ENCODE data around the gene SCYGR1.
"Not testable (repeated sequence)": the region's sequence is repeated elsewhere in the genome, so short reads cannot be mapped to it uniquely, and the experiment has no call there.

SCYGR1 gene

DNA sequence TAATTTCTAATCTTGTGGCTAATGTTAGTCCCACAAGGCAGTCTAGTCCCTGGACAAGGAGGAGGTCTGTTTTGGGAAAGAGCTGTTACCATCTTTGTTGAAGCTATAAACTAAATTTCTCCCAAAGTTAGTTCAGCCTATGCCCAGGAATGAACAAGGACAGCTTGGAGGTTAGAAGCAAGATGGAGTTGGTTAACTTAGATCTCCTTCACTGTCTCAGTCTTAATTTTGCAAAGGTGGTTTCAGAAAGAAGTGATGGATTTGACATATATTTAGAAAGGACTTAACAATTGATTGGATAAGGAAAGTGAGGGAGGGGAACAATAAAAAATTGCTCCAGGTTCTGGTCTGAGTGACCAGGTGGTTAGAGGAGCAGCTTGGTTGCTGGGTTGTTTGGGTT lies 14.6 kb upstream of the SCYGR1 start:
- DNase-seq, result no peak

DNA sequence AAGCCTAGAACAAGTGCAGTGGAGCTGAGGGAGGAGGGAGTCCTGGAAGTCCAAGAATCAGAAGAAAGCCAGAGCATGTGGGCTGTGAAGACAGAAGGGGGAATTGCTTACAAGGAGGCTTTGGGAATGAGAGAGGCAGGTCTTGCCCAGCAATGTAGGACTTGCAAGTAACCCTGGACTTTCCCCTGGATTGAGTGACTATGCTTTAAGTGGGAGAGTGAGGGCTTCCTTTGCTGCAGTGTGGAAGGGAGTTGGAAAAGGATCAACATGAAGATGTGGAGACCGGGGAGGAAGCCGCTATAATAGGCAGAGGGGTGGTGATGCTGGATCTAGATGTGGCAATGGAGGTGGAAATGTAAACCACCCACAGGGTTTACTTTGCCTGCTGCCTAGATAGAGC lies 13.8 kb upstream of the SCYGR1 start:
- DNase-seq, result no peak

DNA sequence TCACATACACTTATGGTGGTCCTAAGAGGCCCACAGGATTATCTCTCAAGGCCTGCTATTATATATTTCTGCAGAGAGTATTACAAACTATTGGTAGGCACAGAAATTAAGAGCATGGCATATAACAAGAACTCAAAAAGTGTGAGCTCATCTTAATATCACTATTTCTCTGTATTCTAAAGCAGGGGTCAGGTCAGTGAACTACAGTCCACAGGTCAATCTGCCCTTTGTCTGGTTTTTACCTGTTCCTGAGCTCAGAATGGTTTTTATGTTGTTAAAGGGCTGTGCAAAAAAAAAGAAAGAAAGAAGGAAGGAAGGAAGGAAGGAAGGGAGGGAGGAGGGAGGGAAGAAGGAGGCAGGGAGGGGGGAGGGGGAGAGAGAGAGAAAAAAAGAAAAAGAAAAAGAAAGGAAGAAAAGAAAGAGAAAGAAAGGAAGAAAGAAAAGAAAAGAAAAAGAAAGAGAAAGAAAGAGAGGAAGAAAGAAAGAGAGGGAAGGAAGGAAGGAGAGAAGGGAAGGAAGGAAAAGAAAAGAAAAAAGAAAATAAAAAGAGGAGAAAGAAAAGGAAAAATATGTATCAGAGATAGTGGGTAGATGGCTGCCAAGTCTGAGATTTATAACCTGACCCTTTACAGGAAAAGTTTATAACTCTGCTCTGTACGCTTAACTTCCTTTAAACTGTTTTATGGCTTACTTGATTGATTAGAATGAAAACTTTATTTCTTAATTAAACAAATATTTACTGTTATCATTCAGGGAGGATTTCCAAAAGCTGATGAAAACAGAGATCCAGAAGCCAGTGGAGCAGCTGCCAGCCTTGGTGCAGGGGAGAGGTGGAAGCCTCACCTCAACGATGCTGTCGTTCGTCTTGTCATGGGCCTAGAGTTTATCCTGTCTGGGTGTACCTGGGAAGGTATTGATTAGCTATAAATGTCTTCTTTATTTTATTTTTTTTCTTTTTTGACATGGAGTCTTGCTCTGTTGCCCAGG lies 11.2 kb upstream of the SCYGR1 start:
- DNase-seq, result no peak

DNA sequence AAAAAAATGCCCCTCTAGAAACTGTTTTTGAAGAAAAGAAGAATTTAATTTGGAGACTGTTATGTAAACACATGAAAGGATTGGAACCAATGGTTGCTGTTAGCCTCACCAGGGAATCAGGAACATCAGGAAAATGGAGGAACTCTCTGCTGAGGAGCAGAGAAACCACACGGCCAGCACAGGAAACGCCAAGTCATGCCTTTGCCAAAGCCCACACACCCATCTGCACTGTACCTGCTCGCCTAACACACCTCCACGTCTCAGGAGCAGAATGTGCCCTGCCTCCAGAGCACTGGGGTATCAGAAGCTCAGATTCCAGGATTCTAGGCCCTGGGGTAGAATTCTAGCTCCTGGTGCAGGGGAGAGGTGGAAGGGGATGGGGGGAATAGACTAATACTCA lies 9.8 kb upstream of the SCYGR1 start:
- DNase-seq, result no peak

DNA sequence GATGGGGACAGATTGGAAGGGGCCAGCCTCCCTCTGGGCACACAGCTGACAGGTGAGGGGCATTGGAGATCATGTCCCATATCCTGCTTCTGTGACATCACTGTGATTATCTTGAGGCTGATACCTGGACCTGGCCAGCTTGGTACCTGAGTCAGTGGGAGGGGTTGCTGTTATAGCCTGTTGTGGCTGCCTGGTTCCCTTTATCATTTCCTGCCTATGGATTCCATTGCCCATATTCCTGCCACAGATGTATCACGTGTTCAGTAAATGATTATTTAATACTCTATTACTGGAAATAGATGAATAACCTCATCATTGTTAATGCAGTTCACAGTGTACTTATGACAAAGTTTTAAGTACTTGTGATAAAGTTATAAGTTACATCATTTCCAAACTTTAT lies 7.8 kb upstream of the SCYGR1 start:
- no peak for DNase-seq

DNA sequence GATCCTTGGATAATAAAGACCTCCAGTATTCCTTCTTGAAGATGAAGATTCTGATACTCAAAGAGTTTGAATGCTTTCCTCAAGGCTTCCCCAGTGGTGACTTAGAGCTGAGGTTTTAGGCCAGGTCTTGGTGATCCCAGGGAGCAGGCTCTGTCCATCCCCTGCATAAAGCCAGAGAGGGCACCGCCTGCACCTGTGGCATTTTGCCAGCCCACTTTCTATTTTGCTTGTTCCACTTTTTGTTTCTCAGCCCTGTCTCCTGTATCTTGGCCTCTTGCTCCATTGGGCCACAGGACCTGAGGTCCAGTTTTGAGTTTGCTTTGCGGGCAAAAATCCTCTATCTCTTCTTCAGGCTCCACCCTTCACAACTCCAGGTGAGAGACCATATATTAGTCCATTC lies 6.7 kb upstream of the SCYGR1 start:
- DNase-seq, result no peak

DNA sequence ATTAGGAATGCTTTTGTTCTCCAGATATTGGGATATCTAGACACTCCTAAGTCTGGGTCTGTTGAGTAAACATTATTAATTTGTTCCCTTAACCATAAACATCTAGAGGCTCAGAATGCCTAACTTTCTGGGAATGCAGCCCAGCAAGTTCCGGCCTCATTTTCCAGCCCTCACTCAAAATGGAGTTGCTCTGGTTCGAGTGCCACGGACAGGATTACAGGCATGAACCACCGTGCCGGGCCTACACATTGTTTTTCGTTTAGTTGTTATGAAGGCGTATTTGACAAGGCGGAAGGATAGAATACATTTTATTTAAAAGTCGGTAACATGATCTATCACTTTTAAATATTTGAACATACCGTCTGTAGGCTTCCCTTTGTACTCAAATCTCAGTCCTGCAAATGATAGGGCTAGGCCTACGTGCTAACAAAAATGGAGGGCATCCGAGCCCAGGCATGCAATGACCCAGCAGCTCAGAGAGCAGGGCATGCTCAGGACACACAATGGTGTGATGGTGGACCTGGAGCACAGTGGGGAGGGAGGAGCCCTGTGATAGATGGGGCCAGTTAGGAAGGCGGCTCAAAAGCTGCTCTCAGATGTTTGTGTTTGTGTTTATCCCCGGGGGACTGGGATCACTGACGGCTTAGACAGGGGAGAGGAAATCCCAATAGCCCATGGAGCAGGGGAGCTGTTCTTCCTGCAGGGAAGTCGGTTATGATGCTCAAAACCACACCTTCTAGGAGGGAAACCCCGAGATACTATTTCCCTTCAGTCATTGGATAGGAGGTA lies 2.9 kb upstream of the SCYGR1 start:
- no peak for DNase-seq

DNA sequence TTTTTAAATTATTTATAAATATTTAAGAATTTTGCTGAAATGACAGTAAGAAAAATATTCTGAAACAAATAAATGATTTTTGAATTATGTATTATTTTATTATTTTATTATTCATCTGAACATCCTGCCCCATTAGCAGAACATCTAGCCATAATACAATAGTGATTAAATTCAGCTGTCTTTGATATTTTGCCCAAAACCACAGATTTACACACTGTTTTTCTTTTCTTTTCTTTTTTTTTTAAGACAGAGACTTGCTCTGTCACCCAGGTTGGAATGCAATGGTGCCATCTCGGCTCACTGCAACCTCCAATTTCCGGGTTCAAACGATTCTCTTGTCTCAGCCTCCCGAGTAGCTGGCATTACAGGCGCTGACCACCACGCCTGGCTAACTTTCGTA lies 1.9 kb upstream of the SCYGR1 start:
- no peak for DNase-seq

DNA sequence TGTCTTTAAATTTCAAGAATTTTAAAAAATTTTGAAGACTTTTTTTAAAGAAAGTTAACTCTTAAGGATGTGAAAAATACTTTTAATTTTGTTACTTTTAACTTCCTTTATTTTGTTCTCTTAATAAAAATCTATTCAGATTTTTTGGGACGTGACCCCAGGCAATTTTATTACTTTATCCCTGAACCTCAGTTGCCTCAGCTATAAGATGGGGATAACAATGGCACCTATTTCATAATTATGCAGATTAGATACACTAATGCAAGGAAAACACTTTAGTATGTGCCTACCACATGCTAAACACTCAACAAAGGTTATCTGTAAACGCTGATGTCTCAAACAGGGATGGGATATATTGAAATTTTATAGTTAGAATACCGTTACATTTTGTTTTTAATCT lies 1.5 kb upstream of the SCYGR1 start:
- DNase-seq, result no peak

DNA sequence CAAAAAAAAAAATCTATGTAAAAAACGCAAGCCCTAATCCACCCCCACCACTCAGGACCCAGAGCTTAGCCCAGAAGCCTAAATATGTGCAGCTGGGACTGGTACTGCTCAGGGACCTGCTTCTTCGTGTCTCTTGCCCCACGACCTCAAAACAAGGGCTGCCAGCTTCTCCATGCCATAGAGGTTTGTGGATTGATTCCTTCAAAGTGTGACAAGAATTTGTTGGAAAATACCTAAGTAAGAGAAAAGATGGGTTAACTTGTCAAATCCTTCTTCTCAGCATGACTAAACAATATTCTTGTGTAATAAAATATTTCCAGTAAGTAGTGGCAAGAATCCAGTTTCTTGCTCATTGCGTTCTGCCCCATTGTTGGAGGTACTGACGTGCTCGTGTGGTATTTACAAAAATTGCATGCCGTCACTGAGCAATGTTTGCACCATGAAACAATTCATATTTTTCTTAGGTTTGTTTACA lies 825 bp upstream of the SCYGR1 start:
- no peak for DNase-seq

DNA sequence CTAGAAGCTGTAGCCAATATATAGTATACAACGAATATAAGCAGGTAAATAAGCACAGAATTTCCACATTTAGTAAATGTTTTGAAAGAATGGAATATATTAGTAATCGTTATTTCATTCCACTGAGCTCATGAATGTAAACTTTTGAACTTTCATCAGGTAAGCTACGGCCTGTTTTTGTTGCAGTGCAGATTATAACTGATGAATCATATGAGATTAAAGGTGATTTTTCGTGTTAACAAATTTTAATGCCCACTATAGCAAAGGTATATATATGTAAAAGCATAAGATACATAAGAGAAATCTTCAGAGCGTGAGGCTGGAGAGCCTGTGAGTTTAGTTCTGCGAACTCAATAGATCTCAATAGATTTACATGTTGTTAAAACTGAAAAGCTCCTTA lies 1.1 kb downstream of the SCYGR1 start:
- no peak for DNase-seq

DNA sequence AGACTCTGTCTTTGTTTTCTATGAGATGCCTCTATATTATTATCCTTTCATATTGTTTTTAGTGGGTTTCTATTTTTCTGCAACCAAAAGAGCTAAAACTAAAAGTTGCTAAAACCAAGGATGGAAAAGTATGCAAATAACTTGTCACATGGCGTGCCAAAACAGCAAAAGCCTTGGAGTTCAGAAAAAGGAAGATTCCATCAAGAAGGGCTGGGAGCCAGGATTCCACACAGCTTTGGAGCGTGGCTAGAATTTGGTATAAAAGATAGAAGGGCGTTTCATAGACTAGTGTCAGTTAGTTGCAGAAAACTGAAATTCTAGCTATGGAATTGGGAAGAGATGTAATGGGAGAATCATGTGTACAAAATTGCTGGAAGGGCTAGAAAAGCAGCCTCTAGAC lies 4.1 kb downstream of the SCYGR1 start:
- no peak for DNase-seq

DNA sequence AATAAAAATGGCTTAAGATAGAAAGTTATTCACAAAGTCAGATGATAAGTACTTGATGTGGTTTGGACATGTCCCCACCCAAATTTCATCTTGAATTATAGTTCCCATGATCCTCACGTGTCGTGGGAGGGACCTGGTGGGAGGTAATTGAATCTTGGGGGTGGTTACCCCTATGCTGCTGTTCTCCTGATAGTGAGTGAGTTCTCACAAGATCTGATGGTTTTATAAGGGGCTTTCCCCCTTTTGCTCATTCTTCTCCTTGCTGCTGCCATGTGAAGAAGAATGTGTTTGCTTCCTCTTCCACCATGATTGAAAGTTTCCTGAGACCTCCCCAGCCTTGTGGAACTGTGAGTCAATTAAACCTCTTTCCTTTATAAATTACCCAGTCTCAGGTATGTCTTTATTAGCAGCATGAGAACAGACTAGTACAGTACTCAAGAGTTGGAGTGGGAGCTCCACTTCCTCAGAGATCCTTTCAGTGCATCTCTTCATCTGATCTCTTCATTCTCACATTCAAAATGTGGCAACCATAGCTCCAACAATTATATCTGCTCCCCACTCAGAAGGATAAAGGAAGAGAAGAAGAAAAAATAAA lies 5.4 kb downstream of the SCYGR1 start:
- not testable (repeated sequence) for DNase-seq

DNA sequence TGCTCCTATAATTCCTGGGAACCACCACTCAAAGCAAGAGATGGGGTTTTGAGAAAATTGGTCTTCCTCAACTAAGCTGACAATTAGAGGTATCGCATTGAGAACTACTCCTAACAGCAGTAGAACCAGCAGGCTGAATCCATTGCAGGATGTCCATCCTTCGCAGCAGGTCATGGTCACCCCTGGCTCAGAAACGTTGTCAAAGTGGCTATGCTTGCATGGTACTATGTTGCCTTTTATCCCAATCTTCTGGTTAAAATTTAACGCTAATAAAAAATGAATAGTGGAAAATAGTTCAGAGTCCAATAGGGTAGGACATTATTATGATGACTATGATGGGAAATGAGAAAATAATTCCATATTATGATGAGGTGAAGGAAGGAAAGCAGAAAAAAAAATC lies 8.7 kb downstream of the SCYGR1 start, which contains the start of gene TM4SF20:
Gene TM4SF20 (minus strand): TSS at position 212 of the 400 bp plus-strand sequence. CDS start 38 bp downstream, at position 174.
- no peak for DNase-seq

DNA sequence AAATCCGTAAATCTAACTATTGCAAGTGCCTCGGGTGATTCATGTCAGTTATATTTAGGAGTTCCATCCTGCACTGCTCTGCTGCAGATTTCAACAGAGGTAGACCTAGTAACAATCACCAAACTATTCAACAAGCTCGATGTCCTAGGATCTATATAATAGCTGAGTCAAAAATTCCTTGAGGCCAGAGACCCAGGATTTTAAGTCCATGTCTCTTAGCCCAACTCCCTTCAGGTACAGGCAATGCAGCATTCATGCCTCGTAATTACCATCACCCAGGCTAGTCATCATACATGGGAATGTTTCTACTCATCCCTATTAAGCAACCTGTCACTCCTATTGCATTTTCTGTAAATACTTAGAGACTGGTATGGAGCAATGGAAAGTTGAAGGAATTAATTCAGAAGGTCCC lies 9.4 kb downstream of the SCYGR1 start:
- DNase-seq, result no peak

DNA sequence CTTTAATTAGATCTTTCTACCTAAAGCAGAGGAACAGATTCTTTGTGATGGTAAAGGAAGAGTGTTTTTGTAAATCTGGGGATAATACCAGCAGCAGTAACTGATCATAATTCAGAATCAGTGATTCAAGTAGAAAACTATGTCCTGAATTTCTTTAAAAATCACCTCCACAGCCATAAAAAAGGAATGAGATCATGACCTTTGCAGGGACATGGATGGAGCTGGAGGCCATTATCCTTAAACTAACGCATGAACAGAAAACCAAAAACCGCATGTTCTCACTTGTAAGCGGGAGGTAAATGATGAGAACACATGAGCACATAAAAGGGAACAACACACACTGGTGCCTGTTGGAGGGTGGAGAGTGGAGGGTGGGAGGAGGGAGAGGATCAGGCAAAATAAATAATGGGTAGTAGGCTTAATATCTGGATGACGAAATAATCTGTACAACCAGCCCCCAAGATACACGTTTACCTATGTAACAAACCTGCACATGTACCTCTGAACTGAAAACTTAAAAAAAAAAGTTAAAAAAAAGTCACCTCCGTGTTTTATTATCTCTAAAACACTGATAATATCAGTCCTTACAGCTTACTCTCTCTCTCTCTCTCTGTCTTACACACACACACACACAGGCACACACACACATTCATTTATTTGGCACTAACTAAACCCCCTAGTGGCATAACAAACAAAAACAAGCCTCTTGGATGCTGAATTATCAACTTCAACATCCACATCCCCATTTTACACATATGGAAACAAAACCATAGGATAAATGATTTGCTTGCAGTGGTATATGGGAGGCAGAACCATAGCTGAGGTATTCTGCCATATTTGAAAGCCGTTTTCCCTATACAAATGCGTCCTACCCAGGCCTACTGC lies 10.0 kb downstream of the SCYGR1 start:
- no peak for DNase-seq

DNA sequence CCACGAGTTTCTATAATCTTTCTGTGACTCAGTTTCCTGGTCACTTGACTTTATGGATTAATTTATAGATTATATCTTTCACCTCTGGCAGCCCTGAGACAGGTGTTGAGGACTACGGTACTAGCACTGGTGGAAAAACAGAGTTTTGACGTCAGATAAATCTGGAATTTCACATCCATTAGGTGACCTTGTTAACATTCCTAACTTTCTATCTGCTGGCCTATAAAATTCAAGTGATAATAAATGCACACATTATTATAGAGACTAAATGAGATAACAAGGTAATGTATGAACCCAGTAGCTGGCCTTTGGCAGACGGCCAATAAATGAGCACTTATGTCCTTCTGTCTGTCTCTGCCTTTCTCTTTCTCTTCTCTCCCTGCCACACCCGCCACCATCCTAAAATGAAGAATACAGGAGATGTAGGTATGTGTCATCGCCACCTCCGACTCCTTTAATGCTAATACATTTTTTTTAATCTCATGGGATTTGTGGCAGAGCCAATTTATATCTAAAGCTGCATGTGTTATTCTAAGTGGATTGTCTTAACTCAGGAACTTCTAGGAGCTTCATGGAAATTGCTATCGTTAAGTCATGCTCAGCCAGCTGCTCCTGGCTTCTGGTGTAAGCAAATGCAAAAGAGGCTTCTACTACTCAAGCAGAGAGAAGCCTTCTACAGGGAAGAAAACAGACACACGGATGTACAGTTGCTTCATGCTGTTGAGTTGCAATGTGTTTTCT lies 10.9 kb downstream of the SCYGR1 start:
- DNase-seq, result no peak

DNA sequence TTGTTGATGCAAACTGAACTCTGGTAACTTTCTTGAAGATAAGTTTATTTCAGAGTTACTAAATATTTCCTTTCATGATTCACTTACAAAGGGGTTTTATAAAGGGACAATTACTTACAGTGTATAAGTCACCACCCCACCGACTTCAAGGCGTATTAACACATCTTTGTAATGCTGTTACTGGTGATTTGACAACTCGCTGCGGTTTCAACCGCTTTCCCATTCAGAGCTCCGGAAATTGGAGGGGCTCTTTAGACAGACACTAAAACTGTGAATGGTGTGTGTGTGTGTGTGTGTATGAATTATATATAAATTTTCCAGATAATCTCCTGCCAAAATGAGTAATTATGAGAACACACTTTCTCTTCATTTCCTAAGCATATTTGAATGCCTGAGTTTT lies 13.6 kb downstream of the SCYGR1 start:
- DNase-seq, result peak; percentile 41 to 60

DNA sequence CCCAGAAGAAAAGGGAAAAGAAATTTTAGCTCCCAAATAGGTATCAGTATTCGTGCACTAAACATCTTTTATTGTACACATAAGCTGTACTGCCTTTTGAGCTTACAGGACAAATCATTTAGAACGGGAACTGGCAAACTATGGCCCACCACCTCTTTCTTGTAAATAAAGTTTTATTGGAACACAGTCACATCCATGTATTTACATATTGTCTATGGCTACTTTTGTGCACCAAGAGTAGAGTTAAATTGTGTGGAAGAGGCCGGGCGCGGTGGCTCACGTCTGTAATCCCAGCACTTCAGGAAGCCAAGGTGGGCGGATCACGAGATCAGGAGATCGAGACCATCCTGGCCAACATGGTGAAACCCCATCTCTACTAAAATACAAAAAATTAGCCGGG lies 14.4 kb downstream of the SCYGR1 start:
- no peak for DNase-seq

DNA sequence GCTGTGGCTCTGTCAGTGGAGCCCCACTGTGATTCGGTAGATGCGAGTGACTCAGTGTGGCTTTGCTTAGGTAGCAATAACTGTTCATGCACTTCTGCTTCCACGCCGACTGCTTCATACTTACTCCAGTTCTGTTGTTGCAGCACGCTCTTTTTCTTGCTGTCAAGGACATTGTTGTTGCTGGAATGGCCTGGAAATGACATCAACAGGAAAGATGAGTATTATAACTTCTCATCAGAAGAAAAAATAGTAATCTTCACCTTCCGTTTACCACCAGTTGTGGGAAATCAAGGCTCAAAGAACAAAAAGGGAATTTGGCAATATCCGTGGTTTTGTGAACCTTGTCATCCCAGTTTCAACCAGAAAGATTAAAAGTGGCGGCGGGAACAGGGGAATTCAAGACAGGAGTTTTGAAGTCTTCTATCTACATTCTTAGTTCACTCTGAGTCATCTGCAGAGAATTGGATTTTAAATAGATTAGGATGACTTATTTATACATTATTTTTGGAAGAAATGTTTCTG lies 16.9 kb downstream of the SCYGR1 start:
- peak; percentile 13 to 31 for DNase-seq

DNA sequence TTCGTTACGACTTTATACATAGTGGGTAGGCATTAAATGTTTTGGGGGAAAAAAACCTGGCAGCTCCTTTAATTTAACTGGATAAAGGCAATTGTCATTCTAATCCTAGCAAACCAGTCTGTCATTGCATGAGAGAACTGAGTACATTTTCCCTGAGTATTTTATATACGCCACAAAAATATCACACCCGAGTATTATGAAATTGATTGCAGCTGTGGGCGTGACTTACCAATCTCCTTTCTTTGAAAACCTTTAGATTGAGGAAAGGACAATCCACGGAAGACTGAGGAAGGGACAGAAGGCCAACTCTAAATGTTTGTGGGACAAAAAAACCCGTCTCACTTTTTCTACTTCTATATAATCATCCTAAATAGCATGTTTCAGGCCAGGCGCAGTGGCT lies 17.7 kb downstream of the SCYGR1 start:
- DNase-seq, result no peak

Data from activated CD4-positive, alpha-beta T cell treated with anti-CD3 and anti-CD28 coated beads, Interleukin-2, amount 50 U/mL, for 48 hours (primary cell).